Measurements from ENCODE around the gene ALK. TPM values are rescaled to one million over a fixed set of nuclear protein-coding genes. Genes with fewer than 3 reads are reported as not detected.

The ALK gene
- total RNA-seq, 1 donor from 2014 or later = not detected

GRCh38 chr2:29676886-29677453 is 244.4 kb downstream of the ALK start:
- Mint-ChIP-seq H3K27me3 (no peaks in the 10 kb centered on the region), H3K27ac (no peak overlapping the region), H3K4me1 (ENCODE audit: low read depth) (no peaks in the 10 kb centered on the region), H3K36me3 (ENCODE audit: insufficient read depth) (no peaks in the 10 kb centered on the region), H3K4me3 (ENCODE audit: low read depth) (no peak overlapping the region), H3K9me3 (ENCODE audit: low read depth) (peaks cover 18% of the 10 kb centered on the region)
- TF ChIP-seq CTCF (IDR thresholded peaks at IDR 0.05; ENCODE audit: unreplicated experiment) = no peak
- DNase-seq (ENCODE audit: low spot score, unreplicated experiment) = no peak

- Mint-ChIP-seq H3K4me1 (ENCODE audit: low read depth) (no peaks in the 10 kb centered on the region), H3K27ac (no peak overlapping the region), H3K4me3 (ENCODE audit: low read depth) (no peak overlapping the region), H3K27me3 (no peaks in the 10 kb centered on the region), H3K36me3 (ENCODE audit: insufficient read depth) (no peaks in the 10 kb centered on the region), H3K9me3 (ENCODE audit: low read depth) (peaks cover 9% of the 10 kb centered on the region)
- DNase-seq (ENCODE audit: low spot score, unreplicated experiment) = no peak
- TF ChIP-seq CTCF (IDR thresholded peaks at IDR 0.05; ENCODE audit: unreplicated experiment) = no peak
Observed at GRCh38 chr2:29664578-29664977, 256.8 kb downstream of the ALK start.

- TF ChIP-seq CTCF (IDR thresholded peaks at IDR 0.05; ENCODE audit: unreplicated experiment) = no peak
- Mint-ChIP-seq H3K27me3 (no peaks in the 10 kb centered on the region), H3K27ac (no peak overlapping the region), H3K4me3 (ENCODE audit: low read depth) (no peak overlapping the region), H3K36me3 (ENCODE audit: insufficient read depth) (no peaks in the 10 kb centered on the region), H3K4me1 (ENCODE audit: low read depth) (no peaks in the 10 kb centered on the region), H3K9me3 (ENCODE audit: low read depth) (peaks cover 3% of the 10 kb centered on the region)
- DNase-seq (ENCODE audit: low spot score, unreplicated experiment) = no peak
Observed at GRCh38 chr2:29663268-29663667, 258.1 kb downstream of the ALK start.

- Mint-ChIP-seq H3K9me3 (ENCODE audit: low read depth) (no peaks in the 10 kb centered on the region), H3K4me3 (ENCODE audit: low read depth) (no peak overlapping the region), H3K27ac (no peak overlapping the region), H3K4me1 (ENCODE audit: low read depth) (no peaks in the 10 kb centered on the region), H3K36me3 (ENCODE audit: insufficient read depth) (no peaks in the 10 kb centered on the region), H3K27me3 (no peaks in the 10 kb centered on the region)
- TF ChIP-seq CTCF (IDR thresholded peaks at IDR 0.05; ENCODE audit: unreplicated experiment) = no peak
- no peak for DNase-seq (ENCODE audit: low spot score, unreplicated experiment)
Observed at GRCh38 chr2:29662861-29663260, 258.5 kb downstream of the ALK start.

GRCh38 chr2:29660201-29660600 is 261.2 kb downstream of the ALK start:
- Mint-ChIP-seq H3K4me3 (ENCODE audit: low read depth) (no peak overlapping the region), H3K36me3 (ENCODE audit: insufficient read depth) (no peaks in the 10 kb centered on the region), H3K4me1 (ENCODE audit: low read depth) (no peaks in the 10 kb centered on the region), H3K27me3 (peaks cover 4% of the 10 kb centered on the region), H3K27ac (no peak overlapping the region), H3K9me3 (ENCODE audit: low read depth) (no peaks in the 10 kb centered on the region)
- no peak for DNase-seq (ENCODE audit: low spot score, unreplicated experiment)
- TF ChIP-seq CTCF (IDR thresholded peaks at IDR 0.05; ENCODE audit: unreplicated experiment) = no peak
